ENCODE measurements around the gene WT1.
A peak's percentile ranks its signal among the peaks of the same experiment; 100 is the strongest.

The WT1 gene

DNA sequence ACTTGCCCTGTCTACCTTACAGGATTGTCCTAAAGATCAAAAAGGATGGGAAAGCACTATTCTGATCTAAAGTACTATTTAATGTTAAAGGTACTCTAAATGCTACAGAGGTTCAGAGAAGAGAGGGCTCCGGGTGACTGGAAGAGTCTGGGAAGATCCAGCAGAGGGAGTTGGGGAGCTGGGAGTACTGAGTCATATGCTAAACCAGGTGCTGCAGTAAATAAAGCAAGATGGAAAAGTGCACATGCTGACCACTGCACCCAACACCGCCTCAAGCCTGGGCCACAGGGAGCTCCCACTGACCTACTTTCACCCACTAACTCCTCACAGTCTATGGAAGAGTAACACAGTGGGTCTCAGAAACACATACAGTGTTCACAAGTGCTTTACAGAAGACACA lies 49.3 kb downstream of the WT1 start:
- ChIA-PET POLR2A (interaction anchor here (0.6 kb wide), 1 partner anchor 1362 kb away, joined by 3 read pairs; no protein-coding TSS in a partner anchor), CTCF (interaction anchor here (0.5 to 2.6 kb wide), 30 partner anchors 8 to 406 kb away, joined by 3 to 17 read pairs (median 4); partner anchors contain the start of gene EIF3M)
- no peak overlapping the region for H3K4me3 ChIP-seq (ENCODE audit: low read depth, low read length)
- no peaks in the 10 kb centered on the region for H3K36me3 ChIP-seq (ENCODE audit: control insufficient read depth in 2 of 2, insufficient read depth in 1 of 2, low read length in 2 of 2)
- H3K9me3 ChIP-seq (ENCODE audit: control insufficient read depth, insufficient read depth, low read depth, low read length), result no peaks in the 10 kb centered on the region
- TF ChIP-seq ZNF654 (tag by site-specific recombination; IDR thresholded peaks at IDR 0.05; ENCODE audit: low read depth), result peak; percentile 23
- no peak for TF ChIP-seq PATZ1 (tag by site-specific recombination; IDR thresholded peaks at IDR 0.05)
- TF ChIP-seq SCRT2 (tag by site-specific recombination; IDR thresholded peaks at IDR 0.05), result no peak
- no peak overlapping the region for H3K27ac ChIP-seq (ENCODE audit: extremely low read depth, low read depth, low read length)
- no peaks in the 10 kb centered on the region; the same call in 1 of the 2 replicates for H3K4me1 ChIP-seq (ENCODE audit: control insufficient read depth, insufficient read depth, low read length)

DNA sequence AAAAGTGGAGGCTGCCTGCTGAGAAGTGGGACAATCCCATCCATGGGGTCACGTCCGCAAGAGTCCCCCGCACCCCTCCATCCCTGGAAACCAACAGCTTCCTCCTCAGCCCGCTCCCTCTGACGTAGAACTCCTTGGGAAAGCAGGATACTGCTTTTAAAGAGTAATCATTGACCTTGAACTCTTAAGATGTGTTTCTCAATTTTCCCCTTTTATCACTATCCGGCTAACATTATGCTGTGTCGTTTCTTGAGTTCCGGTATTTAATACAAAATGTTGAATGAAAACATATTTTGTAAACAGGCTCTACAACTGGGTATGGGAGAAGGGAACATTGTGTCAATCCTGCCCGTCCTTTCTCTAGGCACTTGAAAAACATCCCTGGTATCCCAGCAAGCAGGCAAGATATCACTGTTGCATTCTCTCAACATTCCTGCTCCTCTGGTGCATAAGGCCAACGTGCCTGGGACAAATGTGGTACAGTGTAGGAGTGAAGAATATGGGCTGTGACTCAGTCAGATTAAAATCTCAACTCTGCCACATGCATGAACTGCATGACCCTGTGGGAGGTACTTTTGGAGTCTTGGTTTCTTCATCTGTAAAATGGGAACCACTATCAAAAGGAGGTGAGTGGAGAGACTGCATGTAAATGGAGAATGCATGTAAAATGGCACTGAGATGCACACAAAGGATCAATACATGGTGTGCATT lies 52.8 kb downstream of the WT1 start:
- ChIA-PET POLR2A (no interaction called here), CTCF (no interaction called here)
- no peak overlapping the region for H3K4me3 ChIP-seq (ENCODE audit: low read depth, low read length)
- H3K36me3 ChIP-seq (ENCODE audit: control insufficient read depth in 2 of 2, insufficient read depth in 1 of 2, low read length in 2 of 2), result no peaks in the 10 kb centered on the region
- no peak for TF ChIP-seq KLF7 (tag by site-specific recombination; IDR thresholded peaks at IDR 0.05; ENCODE audit: borderline replicate concordance)
- TF ChIP-seq BCL11B (tag by site-specific recombination; IDR thresholded peaks at IDR 0.05; ENCODE audit: low read depth), result no peak
- TF ChIP-seq KLF8 (tag by site-specific recombination; IDR thresholded peaks at IDR 0.05), result no peak
- TF ChIP-seq, protein P1, sequence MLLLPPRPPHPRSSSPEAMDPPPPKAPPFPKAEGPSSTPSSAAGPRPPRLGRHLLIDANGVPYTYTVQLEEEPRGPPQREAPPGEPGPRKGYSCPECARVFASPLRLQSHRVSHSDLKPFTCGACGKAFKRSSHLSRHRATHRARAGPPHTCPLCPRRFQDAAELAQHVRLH (tag by site-specific recombination; IDR thresholded peaks at IDR 0.05), result no peak
- TF ChIP-seq IKZF3 (tag by site-specific recombination; IDR thresholded peaks at IDR 0.05), result no peak
- no peak for TF ChIP-seq ZNF707 (tag by site-specific recombination; IDR thresholded peaks at IDR 0.05)
- no peak for TF ChIP-seq ZBTB44 (tag by site-specific recombination; IDR thresholded peaks at IDR 0.05)
- no peak for TF ChIP-seq ZNF133 (tag by site-specific recombination; IDR thresholded peaks at IDR 0.05)
- TF ChIP-seq OSR2 (tag by site-specific recombination; IDR thresholded peaks at IDR 0.05), result no peak
- no peak for TF ChIP-seq ZNF514 (tag by site-specific recombination; IDR thresholded peaks at IDR 0.05)
- TF ChIP-seq ZNF26 (tag by site-specific recombination; IDR thresholded peaks at IDR 0.05), result no peak
- TF ChIP-seq KLF9 (tag by site-specific recombination; IDR thresholded peaks at IDR 0.05; ENCODE audit: low read depth), result no peak
- TF ChIP-seq ZNF221 (tag by site-specific recombination; IDR thresholded peaks at IDR 0.05; ENCODE audit: borderline replicate concordance), result no peak
- no peak for TF ChIP-seq ZEB2 (tag by site-specific recombination; IDR thresholded peaks at IDR 0.05)
- H3K4me1 ChIP-seq (ENCODE audit: control insufficient read depth, insufficient read depth, low read length), result no peaks in the 10 kb centered on the region; the same call in 1 of the 2 replicates
- H3K27ac ChIP-seq (ENCODE audit: extremely low read depth, low read depth, low read length), result no peak overlapping the region
- no peaks in the 10 kb centered on the region for H3K9me3 ChIP-seq (ENCODE audit: control insufficient read depth, insufficient read depth, low read depth, low read length)

All from HEK293 (cell line).